Gastrocnemius medialis (tissue), 4 donors: Measurements from ENCODE around the gene OR4D10.

Source experiments
- CTCF ChIP-seq, 5 experiments: fragments of 450-650 bp in 3 of 5; fragments of 200-600 bp in 2 of 5; sonication (generic) in 2 of 5; IDR thresholded peaks in 4 of 5; conservative IDR thresholded peaks in 1 of 5; 1 replicate in 4 of 5; 2 replicates in 1 of 5; pipeline ENCODE4 v1.5.1; 2016 to 2019; ENCODE audit warnings: antibody characterized with exemption in 5 of 5, mild to moderate bottlenecking in 3 of 5, moderate library complexity in 3 of 5
- POLR2A ChIP-seq, 2 donors: fragments of 450-650 bp; IDR thresholded peaks; one replicate each; pipeline ENCODE4 v1.6.1; 2017; ENCODE audit warnings: antibody characterized with exemption in 2 of 2, mild to moderate bottlenecking in 2 of 2, moderate library complexity in 2 of 2

GRCh38 chr11:59448484-59448883 lies 24.6 kb upstream of the OR4D10 start:
- TF ChIP-seq CTCF (IDR thresholded peaks at IDR 0.05 in 4 of 5, conservative IDR thresholded peaks at IDR 0.05 in 1 of 5) (no peak), POLR2A (IDR thresholded peaks at IDR 0.05) (no peak)
